Stimulated activated naive CD4-positive, alpha-beta T cell treated with Interleukin-2 at 50 U/mL for 16 hours (primary cell): ENCODE results near the gene LONP2.
"Not testable (repeated sequence)": the region's sequence is repeated elsewhere in the genome, so short reads cannot be mapped to it uniquely, and the experiment has no call there.

Source experiments
- DNase-seq: peaks from one replicate; lab custom pipeline; 2025; lab: John Stamatoyannopoulos, UW

Gene LONP2

GRCh38 chr16:48369765-48370164 lies 125.7 kb downstream of the LONP2 start:
- DNase-seq: no peak

GRCh38 chr16:48370229-48370628 lies 126.1 kb downstream of the LONP2 start:
- no peak for DNase-seq

GRCh38 chr16:48370668-48371392 lies 126.7 kb downstream of the LONP2 start:
- DNase-seq: not testable (repeated sequence)

- no peak for DNase-seq
These were observed 127.3 kb downstream of the LONP2 start for GRCh38 chr16:48371393-48371780.

GRCh38 chr16:48372744-48373143 lies 128.6 kb downstream of the LONP2 start:
- no peak for DNase-seq

DNA sequence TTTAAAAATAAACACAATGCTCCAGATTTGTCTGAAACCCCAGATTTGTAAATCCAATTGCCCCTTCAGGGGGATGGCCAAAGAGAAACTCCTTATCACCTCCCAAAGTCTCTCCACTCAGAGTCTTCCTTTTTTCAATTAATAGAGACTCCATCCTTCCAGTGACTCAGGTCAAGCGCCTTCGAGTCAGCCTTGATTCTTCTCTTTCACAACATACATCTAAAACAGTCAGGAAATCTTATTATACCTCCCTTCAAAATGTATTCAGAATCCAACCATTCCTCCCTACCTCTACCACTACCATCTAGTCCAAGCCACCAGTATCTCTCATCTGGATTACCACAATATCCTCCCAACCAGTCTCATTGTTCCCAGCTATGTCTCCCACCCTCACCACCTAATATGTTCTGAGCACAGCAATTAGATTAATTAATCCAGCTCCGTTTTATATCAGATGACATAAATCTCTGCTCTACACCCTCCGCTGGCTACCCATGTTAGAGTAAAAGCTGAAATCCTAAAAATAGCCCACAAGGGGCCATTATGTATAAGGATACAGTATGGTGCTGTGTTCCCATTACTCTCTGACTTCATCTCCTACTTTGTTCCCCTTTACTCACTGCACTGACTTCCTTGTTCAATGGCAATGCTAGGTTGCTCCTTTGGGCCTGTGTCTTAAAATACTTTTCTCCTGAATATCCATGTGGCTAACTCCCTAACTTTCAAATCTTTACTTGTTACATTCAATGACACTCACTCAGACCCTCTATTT lies 129.3 kb downstream of the LONP2 start:
- no peak for DNase-seq

- no peak for DNase-seq
These were observed 130.2 kb downstream of the LONP2 start for GRCh38 chr16:48374255-48374654.

GRCh38 chr16:48377301-48377700 lies 133.2 kb downstream of the LONP2 start:
- not testable (repeated sequence) for DNase-seq

- DNase-seq: no peak
These were observed 134.2 kb downstream of the LONP2 start for GRCh38 chr16:48378276-48378675.

- DNase-seq: no peak
These were observed 134.7 kb downstream of the LONP2 start for GRCh38 chr16:48378836-48379235.

GRCh38 chr16:48381201-48381600 lies 137.1 kb downstream of the LONP2 start:
- no peak for DNase-seq

GRCh38 chr16:48382131-48382530 lies 138.0 kb downstream of the LONP2 start:
- DNase-seq: no peak

DNA sequence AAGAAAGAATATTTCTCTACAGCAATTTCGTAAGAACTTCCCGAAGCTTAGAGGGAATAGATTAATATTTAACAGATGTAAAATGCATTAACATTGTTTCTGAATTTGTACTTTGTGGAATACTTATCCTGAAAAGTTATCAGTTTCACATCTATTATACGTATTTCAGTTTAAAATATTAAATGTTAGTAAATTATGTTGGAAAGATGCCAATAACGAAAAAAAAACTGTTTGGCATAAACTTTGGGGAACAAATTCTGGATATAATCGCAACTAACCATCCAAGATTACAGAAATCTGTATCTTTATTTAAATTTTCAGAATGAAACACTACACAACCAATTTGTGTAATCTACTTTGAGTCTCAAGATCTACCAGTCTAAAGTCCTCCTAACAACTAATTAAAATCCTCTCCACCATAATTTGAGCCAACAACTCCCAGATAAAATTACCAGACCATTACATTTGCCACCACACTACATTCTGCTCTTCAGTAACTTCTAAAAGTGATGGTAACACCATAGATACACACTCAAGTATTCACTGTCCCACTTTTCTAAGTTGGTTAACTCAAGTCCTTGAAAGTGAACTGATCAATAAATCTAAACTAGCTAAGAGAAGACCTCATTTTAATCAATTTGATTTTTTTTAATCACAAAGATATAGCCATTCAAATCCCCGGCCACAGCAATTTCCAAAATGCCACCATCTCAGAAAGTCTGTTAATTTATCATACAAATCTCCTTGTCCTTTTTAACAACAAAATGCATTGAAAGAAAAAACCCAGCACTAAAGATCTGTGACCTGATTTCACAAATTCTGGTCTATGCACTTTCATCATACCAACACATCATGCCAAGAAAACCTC lies 139.1 kb downstream of the LONP2 start:
- DNase-seq: no peak

GRCh38 chr16:48383877-48384519 lies 139.9 kb downstream of the LONP2 start:
- no peak for DNase-seq

- DNase-seq: peak; percentile 54
These were observed 140.6 kb downstream of the LONP2 start for GRCh38 chr16:48384520-48385252.

DNA sequence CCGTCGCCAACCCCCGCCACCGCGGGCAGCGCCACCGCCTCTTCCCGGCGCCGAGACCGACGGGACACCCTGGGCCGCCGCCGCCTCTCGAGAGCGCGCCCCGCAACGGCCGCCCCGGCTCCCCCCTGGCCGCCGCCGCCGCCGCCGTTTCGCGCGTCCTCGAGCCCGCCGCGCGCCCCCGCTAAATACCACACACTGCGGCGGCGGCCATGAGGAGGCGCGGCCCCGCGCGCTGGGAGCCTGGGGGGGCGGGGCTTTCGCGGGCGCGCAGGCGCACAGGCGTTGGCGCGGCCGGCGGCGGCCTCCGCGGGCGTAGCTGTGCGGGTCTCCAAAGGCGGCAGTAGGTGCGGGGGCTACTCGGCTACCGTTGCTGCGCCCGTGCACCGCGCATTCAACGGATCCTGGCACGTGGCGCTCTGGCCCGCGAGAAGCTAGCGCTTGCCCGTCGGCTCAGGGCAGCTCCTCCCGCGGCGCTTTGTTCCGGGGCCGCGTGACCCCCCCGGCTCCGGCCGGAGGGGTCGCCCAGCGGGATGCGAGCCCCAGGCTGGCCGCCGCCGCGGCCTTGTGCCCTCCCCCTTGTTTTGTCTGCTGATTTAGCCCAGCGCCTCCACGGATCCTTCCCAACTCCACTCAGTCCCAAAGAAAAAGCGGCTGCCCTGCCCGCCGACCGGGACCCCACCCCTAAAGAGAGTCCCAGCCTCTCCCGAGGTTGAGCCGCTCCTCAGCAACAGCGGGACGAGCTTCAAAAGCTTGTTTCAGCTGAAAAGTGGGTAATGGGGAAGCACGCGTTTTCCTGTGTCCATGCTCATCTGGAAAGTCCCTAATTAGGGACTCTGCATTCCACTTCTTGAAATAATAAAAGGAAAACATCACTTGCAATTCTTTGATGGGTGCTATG lies 141.4 kb downstream of the LONP2 start, which contains the start of gene SIAH1:
Gene SIAH1 (minus strand): TSS at position 161 of the 898 bp plus-strand sequence. CDS start 22,985 bp downstream, outside the sequence.
- peak; percentile 78 for DNase-seq

GRCh38 chr16:48386559-48387312 lies 142.6 kb downstream of the LONP2 start:
- no peak for DNase-seq

DNA sequence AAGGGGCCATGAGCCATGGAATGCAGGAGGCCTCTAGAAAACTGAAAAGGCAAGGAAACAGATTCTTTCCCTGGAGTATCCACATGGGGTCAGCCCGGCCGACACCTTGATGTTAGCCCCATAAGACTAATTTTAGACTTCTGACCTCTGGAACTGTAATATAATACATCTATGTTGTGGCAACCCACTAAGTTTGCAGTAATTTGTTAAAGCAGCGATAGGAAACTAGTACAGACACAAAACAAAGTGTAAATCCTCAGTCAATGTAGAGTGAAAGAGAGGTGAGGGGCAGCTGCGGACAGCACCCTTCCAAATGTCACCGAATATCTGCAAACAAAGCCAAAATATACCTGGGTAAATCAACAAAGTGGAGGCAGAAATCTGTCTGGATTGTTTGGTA lies 148.3 kb downstream of the LONP2 start:
- DNase-seq: no peak
